ENCODE measurements around the gene L3MBTL1.

Gene L3MBTL1

GRCh38 chr20:43590036-43590391, 82.5 kb downstream of the L3MBTL1 start:
- DNase-seq (ENCODE audit: low spot score), result no peak

GRCh38 chr20:43590392-43591303, 83.2 kb downstream of the L3MBTL1 start, which contains the start of gene IFT52:
IFT52 (plus strand) TSS chr20:43590937; CDS start chr20:43594699, 3,762 bp downstream.
- peak; percentile 94 for DNase-seq (ENCODE audit: low spot score)

Measured in pons (tissue), 1 donor.